Measurements from ENCODE around the gene STAT3. TPM values are rescaled to one million over a fixed set of nuclear protein-coding genes. Genes with fewer than 3 reads are reported as not detected.

Gene STAT3
- polyA plus RNA-seq, 2 of the 4 experiments (the other 2 are of a cell fraction), result 72.8 to 97.8 TPM

GRCh38 chr17:42276359-42276608, 112.0 kb downstream of the STAT3 start, which contains the start of gene STAT5B:
Gene STAT5B, minus strand, starts transcription at chr17:42276391. Its CDS starts 44,264 bp downstream, at chr17:42232127.
- Histone ChIP-seq H3K4me3 (peak within 1 kb of the TSS; percentile 65), H3K9me3 (no peaks in the 10 kb centered on the region), H3K4me1 (peaks cover 34% of the 10 kb centered on the region), H3K4me2 (peak within 1 kb of the TSS; percentile 88), H3K27ac (peak within 1 kb of the TSS; percentile 94 to 96)
- 4% methylated on average over 16 of the region's 47 CpGs for WGBS (ENCODE audit: missing lambda C conversion rate)
- POLR2A ChIA-PET, result no interaction called here
- DNase-seq (ENCODE audit: low read depth in 1 of 2, low spot score in 1 of 2) (peak; percentile 58 to 83), ATAC-seq (peak in 1 of 2 experiments; percentile 73; a peak in 4 of 6 replicates), FAIRE-seq (no peak)
- CTCF ChIA-PET, result interaction anchor here (1.4 to 2.0 kb wide), 5 partner anchors 9 to 47 kb away, joined by 3 to 8 read pairs (median 4); no protein-coding TSS in a partner anchor
- TF ChIP-seq BCL3 (IDR thresholded peaks at IDR 0.05) (0 out of 3 replicates have a peak, but pooled peaks have one; percentile 52), ESRRA (IDR thresholded peaks at IDR 0.05; ENCODE audit: borderline replicate concordance, low read length) (no peak), POLR2A (IDR thresholded peaks at IDR 0.05; ENCODE audit: low read length) (peak; percentile 62), JUN (IDR thresholded peaks at IDR 0.05) (peak in 1 of 2 experiments; percentile 66; a peak in 3 of 5 replicates), CBX8 (IDR thresholded peaks at IDR 0.05) (no peak), EHF (CRISPR knock-in tag; IDR thresholded peaks at IDR 0.05) (peak; percentile 13; the same call in 1 of the 2 replicates), HMGXB4 (CRISPR knock-in tag; IDR thresholded peaks at IDR 0.05; ENCODE audit: borderline replicate concordance) (no peak), REST (IDR thresholded peaks at IDR 0.05) (no peak), ZSCAN20 (CRISPR knock-in tag; IDR thresholded peaks at IDR 0.05) (0 out of 2 replicates have a peak, but pooled peaks have one; percentile 65), HOXB5 (CRISPR knock-in tag; IDR thresholded peaks at IDR 0.05) (0 out of 2 replicates have a peak, but pooled peaks have one; percentile 45)

GRCh38 chr17:42275527-42276358, 112.5 kb downstream of the STAT3 start:
- CTCF ChIA-PET, result interaction anchor here (0.8 to 2.0 kb wide), 7 partner anchors 9 to 90 kb away, joined by 3 to 8 read pairs (median 4); no protein-coding TSS in a partner anchor
- POLR2A ChIA-PET, result no interaction called here
- ATAC-seq, result peak; percentile 37 to 57

More at GRCh38 chr17:42275527-42276358, 112.5 kb downstream of the STAT3 start:
- H3K4me3 ChIP-seq, result peak overlapping the region; percentile 65
- DNase-seq (ENCODE audit: low read depth in 1 of 2, low spot score in 1 of 2) (no peak), FAIRE-seq (no peak)
- TF ChIP-seq JUN (IDR thresholded peaks at IDR 0.05) (peak in 1 of 2 experiments; percentile 78; a peak in 2 of 5 replicates), NR3C1 (IDR thresholded peaks at IDR 0.05) (no peak), MAX (IDR thresholded peaks at IDR 0.05) (peak; percentile 17; the same call in 1 of the 2 replicates), SMC3 (IDR thresholded peaks at IDR 0.05) (peak; percentile 23; the same call in 1 of the 3 replicates), BCL3 (IDR thresholded peaks at IDR 0.05) (0 out of 3 replicates have a peak, but pooled peaks have one; percentile 52)
- peak overlapping the region; percentile 88 for H3K4me2 ChIP-seq
- H3K9me3 ChIP-seq, result no peaks in the 10 kb centered on the region
- 2% methylated on average over 25 of the region's 82 CpGs for WGBS (ENCODE audit: missing lambda C conversion rate)
- H3K4me1 ChIP-seq, result peaks cover 36% of the 10 kb centered on the region
- H3K27ac ChIP-seq, result peak overlapping the region; percentile 94 to 96
